ENCODE measurements around the gene SHISA9.
"Not testable (repeated sequence)": the region's sequence is repeated elsewhere in the genome, so short reads cannot be mapped to it uniquely, and the experiment has no call there.

The SHISA9 gene

GRCh38 chr16:12901597-12902461 lies at the start of gene SHISA9:
SHISA9 (plus strand) TSS chr16:12901598.
- DNase-seq (ENCODE audit: low read depth in 2 of 2) = no peak

DNA sequence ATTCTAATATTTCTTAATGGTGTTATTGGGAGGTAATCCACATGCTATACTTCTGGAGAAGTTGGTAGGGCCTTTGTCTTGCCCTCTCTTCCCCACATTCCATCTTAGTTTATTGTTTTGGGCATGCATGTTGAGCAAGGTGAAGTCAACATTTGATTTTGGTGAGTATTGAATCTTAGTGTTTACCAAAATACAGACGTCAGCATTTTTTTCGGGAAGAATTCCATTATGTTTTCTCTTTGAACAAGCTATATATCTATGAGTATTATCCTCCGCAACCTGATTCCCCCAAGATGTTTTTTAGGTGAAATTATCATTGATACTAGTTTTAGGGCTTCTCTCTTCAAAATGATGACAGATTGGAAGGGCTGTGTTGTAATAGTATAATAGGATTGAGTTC lies 47.4 kb upstream of the SHISA9 start:
- DNase-seq (ENCODE audit: low read depth in 2 of 2) = no peak

DNA sequence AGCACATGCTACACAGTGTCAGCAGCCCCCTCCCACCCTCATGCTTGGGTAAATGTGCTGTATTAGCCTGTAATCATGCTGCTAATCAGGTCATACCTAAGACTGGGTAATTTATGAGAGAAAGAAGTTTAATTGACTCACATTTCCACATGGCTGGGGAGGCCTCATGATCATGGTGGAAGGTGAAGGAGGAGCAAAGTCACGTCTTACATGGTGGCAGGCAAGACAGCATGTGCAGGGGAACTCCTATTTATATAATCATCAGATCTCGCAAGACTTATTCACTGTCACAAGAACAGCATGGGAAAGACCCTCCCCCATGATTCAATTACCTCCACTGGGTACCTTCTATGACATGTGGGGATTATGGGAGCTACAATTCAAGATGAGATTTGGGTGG lies 44.0 kb upstream of the SHISA9 start:
- DNase-seq (ENCODE audit: low read depth in 2 of 2) = not testable (repeated sequence)

GRCh38 chr16:12862327-12862726 lies 39.1 kb upstream of the SHISA9 start:
- no peak for DNase-seq (ENCODE audit: low read depth in 2 of 2)

- DNase-seq (ENCODE audit: low read depth in 2 of 2) = no peak
Measured at GRCh38 chr16:12862941-12863340, 38.5 kb upstream of the SHISA9 start.

DNA sequence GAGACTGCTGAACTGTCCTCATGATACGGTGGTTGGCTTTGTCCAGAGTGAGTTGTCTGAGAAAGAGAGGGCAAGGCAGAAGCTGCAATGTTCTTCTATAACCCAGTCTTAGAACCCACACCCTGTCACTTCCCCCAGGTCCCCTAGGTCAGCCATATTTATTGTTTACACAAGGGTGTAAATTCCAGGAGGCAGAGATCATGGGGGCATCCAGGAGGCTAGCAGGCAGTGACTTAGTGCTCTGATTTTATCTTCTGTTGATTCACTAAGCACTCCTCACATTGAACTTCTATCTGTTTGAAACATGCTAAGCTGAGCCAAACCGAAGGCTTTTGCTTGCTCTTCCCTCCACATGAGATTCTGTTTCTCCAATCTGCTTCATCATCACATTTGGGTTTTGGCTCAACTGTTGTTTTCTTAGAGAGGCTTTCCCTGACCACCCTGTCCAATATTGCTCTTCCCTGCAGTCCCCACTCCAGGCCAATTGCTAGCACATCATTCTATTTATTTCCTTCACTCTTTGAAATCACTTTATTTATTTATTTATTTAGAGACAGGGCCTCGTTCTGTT lies 34.3 kb upstream of the SHISA9 start:
- no peak for DNase-seq (ENCODE audit: low read depth in 2 of 2)

DNA sequence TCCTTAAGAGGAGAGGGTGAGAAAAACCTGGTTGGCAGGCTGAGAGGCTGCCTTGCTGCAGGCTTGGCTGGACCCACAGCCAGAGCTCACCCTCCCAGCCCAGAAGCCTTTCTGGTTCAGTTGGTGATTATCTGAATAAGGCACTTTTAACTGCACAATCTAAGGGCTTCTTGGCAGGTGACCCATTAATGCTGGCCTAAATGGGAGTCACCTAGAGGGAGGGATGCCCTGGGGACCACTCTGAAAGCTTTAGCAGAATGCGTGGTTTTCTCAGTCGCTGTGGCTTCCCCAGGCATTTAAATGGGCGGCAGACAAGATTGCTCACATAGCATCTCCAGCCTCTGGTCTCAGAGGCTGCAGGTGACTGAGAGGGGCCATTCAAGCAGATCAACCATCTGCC lies 33.2 kb upstream of the SHISA9 start:
- no peak for DNase-seq (ENCODE audit: low read depth in 2 of 2)

GRCh38 chr16:12868788-12869187 lies 32.6 kb upstream of the SHISA9 start:
- no peak for DNase-seq (ENCODE audit: low read depth in 2 of 2)

- no peak for DNase-seq (ENCODE audit: low read depth in 2 of 2)
Measured at GRCh38 chr16:12869698-12870427, 31.5 kb upstream of the SHISA9 start.

DNA sequence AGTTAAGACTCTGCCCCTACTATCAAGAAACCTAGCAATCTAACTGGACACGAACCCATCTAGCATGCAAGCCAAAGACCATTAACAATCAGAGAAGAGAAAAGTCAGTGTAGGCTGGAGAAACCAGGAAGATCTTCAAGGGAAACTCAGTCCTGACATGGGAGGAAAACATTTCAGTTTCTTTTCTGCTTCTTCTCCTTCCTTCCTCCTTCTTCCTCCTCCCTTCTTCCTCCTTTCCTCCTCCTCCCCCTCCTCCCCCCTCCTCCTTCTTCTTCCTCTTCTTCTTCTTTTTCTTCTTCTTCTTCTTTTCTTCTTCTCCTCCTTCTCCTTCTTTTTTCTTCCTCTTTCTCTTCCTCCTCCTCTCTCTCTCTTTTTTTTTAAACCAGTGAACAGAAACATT lies 29.6 kb upstream of the SHISA9 start:
- no peak for DNase-seq (ENCODE audit: low read depth in 2 of 2)

- DNase-seq (ENCODE audit: low read depth in 2 of 2) = no peak
Measured at GRCh38 chr16:12874186-12874585, 27.2 kb upstream of the SHISA9 start.

DNA sequence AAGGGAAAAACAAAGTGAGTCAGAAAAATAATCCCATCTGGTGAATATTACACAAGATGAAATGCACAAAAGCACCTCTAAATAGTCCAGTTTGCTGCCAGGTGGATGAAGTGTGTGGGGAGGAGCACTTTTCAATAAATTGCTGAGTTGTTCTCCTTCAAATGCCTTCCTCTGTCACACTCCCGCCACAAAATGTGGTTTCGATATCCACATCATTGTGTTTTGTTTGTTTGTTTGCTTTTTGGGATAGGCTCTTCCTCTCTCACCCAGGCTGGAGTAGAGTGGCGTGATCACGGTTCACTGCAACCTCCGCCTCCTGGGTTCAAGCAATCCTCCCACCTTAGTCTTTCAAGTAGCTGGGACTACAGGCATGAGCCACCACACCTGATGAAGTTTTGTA lies 24.6 kb upstream of the SHISA9 start:
- DNase-seq (ENCODE audit: low read depth in 2 of 2) = no peak

- DNase-seq (ENCODE audit: low read depth in 2 of 2) = no peak
Measured at GRCh38 chr16:12878973-12879372, 22.4 kb upstream of the SHISA9 start.

DNA sequence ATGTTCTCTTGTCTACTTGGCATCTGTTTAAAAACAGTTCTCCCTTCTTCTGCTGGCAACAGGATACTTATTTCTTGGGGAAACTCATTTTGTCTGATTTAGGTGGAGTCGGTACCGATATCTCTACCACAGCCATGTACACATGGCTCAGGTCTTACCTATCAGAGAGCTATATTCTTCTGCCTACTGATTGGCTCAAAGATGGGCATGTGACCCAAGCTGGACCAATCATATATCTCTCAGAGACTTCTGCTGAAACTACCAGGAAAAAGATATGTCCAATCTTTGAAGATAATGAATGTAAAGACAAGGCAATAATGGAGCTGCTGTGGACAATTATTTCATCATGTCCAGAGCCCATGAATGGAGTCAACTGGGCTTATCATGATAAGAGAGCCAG lies 21.6 kb upstream of the SHISA9 start:
- DNase-seq (ENCODE audit: low read depth in 2 of 2) = no peak

DNA sequence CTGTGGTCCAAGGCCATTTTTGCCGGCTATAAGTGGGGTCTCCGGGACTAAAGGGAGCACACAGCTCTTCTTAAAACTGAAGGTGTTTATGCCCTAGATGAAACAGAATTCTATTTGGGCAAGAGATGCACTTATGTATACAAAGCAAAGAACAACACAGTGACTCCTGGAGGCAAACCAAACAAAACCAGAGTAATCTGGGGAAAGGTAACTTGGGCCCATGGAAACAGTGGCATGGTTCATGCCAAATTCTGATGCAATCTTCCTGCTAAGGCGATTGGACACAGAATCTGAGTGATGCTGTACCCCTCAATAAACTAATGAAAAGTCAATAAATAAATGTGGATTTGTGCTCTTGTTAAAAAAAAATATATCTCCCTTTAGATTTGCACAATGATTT lies 20.2 kb upstream of the SHISA9 start:
- DNase-seq (ENCODE audit: low read depth in 2 of 2) = no peak

- no peak for DNase-seq (ENCODE audit: low read depth in 2 of 2)
Measured at GRCh38 chr16:12881740-12882139, 19.7 kb upstream of the SHISA9 start.

DNA sequence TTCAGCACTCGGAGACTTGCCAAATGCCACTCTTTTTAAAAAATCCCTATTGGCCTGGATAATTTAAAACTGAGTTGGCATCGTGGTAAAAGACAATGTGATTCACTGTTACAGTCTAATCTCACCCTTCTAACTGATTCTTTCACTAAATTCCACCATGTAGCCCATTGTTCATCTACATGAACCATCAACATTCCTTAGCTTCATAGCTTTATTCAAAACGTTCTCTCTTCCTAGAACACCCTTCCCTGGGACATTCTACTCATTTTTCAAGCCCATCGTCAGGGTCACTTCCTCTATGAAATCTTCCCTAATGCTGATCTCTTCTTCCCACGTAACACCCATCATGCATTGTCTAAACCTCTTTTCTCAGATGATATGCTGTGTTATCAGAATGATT lies 15.7 kb upstream of the SHISA9 start:
- no peak for DNase-seq (ENCODE audit: low read depth in 2 of 2)

DNA sequence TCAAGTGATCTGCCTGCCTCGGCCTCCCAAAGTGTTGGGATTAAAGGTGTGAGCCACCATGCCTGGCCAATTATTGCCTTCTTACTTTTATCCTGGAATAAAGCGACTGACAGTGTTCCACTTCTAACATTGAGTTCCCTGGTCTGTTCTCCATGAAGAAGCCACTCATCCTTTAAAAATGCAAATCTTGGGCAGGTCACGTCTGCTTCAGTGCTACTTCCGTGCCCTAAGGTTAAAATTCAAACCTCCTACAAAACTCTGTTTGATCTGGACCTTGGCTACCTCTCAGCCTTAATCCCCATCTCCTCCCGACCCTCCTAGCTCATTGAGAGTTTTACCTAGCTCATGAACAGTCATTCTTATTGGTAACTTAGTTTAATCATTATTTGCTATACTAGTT lies 9.6 kb upstream of the SHISA9 start:
- no peak for DNase-seq (ENCODE audit: low read depth in 2 of 2)

DNA sequence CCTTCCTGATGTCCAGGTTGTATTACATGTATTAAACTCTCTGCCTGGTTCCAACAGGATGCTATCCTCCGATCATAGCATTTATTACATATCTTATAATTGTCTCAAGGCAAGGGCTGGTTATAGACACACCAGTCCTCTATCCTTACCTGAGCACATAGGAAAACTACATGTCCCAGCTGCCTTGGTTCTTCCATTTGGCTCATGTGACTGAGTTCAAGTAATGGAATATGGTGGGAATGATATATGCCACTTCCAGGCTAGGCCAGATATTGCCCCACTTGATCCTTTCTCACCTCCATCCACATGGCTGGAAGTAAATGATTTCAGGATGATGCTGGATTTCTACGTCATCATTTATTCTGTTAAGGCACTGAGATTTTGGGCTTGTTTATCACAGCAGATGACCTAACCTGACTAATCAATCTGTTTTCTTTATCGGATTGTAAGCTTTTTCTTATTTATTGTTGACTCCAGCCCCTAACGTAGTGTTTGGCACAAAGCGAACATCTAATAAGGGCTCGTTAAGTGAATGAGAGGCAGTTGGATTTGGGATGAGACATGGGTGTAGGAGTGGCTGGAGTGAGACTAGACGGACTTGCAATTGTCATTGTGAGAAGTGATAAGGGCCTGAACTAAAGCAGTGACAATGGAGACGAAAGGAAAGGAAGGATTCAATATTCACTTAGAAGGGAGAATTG lies 8.2 kb upstream of the SHISA9 start:
- no peak for DNase-seq (ENCODE audit: low read depth in 2 of 2)

GRCh38 chr16:12896562-12896961 lies 4.8 kb upstream of the SHISA9 start:
- no peak for DNase-seq (ENCODE audit: low read depth in 2 of 2)

DNA sequence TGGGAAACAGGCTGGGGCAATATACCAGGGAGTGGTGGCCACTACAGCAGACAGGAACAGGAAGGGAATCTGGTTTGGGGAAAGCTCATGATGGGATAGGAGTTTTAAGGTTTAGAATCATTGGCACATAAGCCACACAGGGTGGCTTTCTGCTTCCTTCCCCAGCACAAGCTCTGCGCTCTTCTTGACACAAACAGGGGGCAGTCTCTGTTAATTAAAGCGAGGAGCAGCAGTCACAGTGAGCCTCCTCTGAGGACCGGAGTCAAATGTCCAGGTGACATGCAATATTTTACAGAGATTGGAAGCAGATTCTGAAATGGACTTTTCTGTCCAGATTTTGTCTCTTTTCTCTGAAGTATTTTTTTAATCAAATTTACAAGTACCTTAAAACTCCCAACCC lies 2.8 kb upstream of the SHISA9 start:
- no peak for DNase-seq (ENCODE audit: low read depth in 2 of 2)

- no peak for DNase-seq (ENCODE audit: low read depth in 2 of 2)
Measured at GRCh38 chr16:12899529-12900143, 1.8 kb upstream of the SHISA9 start.
